Measurements from ENCODE around the gene MUC12. TPM values are rescaled to one million over a fixed set of nuclear protein-coding genes. Genes with fewer than 3 reads are reported as not detected.
"Not testable (repeated sequence)": the region's sequence is repeated elsewhere in the genome, so short reads cannot be mapped to it uniquely, and the experiment has no call there.

Gene MUC12
- total RNA-seq, 1 experiment from 2014 or later, result 3.8 TPM

DNA sequence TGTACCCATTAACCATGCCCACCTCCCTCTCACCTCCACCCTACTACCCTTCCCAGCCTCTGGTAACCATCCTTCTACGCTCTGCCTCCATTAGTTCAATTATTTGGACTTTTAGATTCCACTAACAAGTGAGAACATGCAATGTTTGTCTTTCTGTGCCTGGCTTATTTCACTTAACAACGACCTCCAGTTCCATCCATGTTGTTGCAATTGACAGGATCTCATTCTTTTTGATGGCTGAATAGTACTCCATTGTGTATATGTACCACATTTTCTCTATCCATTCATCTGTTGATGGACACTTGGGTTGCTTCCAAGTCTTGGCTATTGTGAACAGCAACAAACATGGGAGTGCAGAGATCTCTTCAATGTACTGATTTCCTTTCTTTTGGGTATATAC, 38.0 kb downstream of the MUC12 start:
- H2AFZ ChIP-seq; CTCF ChIA-PET; H3K4me3 ChIP-seq; H3K79me2 ChIP-seq (ENCODE audit: low read depth); H4K20me1 ChIP-seq (ENCODE audit: insufficient read depth); H3K27ac ChIP-seq; POLR2A ChIA-PET (ENCODE audit: unreplicated experiment); H3K4me2 ChIP-seq; intact Hi-C loops (cut with micrococcal nuclease; ENCODE audit: unreplicated experiment); DNase-seq; H3K9me3 ChIP-seq (ENCODE audit: insufficient read depth, low read depth); H3K9me2 ChIP-seq (ENCODE audit: insufficient read depth); H3F3A ChIP-seq (ENCODE audit: insufficient read depth, low read depth); H3K4me1 ChIP-seq (replicated peaks; ENCODE audit: insufficient read depth); BruUV-seq (replicated peaks); H3K36me3 ChIP-seq (ENCODE audit: low read depth): not testable (repeated sequence)
- H3K27me3 ChIP-seq (ENCODE audit: insufficient read depth, low read depth), result peaks cover 80% of the 10 kb centered on the region

DNA sequence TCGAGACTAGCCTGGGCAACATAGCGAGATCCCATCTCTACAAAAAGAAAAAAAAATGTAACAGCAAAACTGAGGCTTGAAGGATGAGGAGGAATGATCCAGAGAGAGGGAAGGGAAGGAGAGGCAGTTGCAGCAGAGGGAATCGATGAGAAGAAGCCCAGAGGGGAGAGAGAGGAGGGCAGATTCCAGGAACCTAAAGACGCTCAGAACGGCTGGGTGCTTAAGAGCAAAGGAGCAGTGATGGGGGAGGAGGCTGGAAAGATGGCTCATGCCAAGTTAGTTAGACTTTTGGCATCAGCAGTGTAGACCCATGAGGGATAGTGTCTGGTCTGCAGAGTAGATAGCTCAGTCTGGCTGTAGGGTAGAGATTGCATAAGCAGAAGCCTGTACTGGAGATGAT, 40.3 kb downstream of the MUC12 start:
- TF ChIP-seq EZH2 (IDR thresholded peaks at IDR 0.05; ENCODE audit: low read depth) (no peak), CTCF (conservative IDR thresholded peaks at IDR 0.05) (no peak)
- Histone ChIP-seq H3K9me2 (ENCODE audit: insufficient read depth) (no peaks in the 10 kb centered on the region), H3K79me2 (ENCODE audit: low read depth) (no peaks in the 10 kb centered on the region), H3F3A (ENCODE audit: insufficient read depth, low read depth) (no peaks in the 10 kb centered on the region), H3K36me3 (ENCODE audit: low read depth) (no peaks in the 10 kb centered on the region), H3K4me3 (no peak overlapping the region), H4K20me1 (ENCODE audit: insufficient read depth) (no peaks in the 10 kb centered on the region), H3K27me3 (ENCODE audit: insufficient read depth, low read depth) (peaks cover 98% of the 10 kb centered on the region), H3K4me2 (no peak overlapping the region), H3K4me1 (replicated peaks; ENCODE audit: insufficient read depth) (no peaks in the 10 kb centered on the region), H3K9me3 (ENCODE audit: insufficient read depth, low read depth) (no peaks in the 10 kb centered on the region), H3K27ac (no peak overlapping the region), H2AFZ (no peak overlapping the region)
- no peak for DNase-seq
- ChIA-PET POLR2A (ENCODE audit: unreplicated experiment) (no interaction called here), CTCF (no interaction called here)
- no TSS peak for BruUV-seq (replicated peaks)
- intact Hi-C loops (cut with micrococcal nuclease; ENCODE audit: unreplicated experiment), result no loop called here

GRCh38 chr7:101012931-101013330, 43.6 kb downstream of the MUC12 start:
- no peaks in the 10 kb centered on the region for H3K79me2 ChIP-seq (ENCODE audit: low read depth)
- H3K4me3 ChIP-seq, result no peak overlapping the region
- no peak for TF ChIP-seq EZH2 (IDR thresholded peaks at IDR 0.05; ENCODE audit: low read depth)
- no peak for TF ChIP-seq CTCF (conservative IDR thresholded peaks at IDR 0.05)
- no peak for DNase-seq
- H3K9me2 ChIP-seq (ENCODE audit: insufficient read depth), result no peaks in the 10 kb centered on the region
- ChIA-PET POLR2A (ENCODE audit: unreplicated experiment) (no interaction called here), CTCF (no interaction called here)
- intact Hi-C loops (cut with micrococcal nuclease; ENCODE audit: unreplicated experiment), result no loop called here
- H3F3A ChIP-seq (ENCODE audit: insufficient read depth, low read depth), result no peaks in the 10 kb centered on the region
- no peaks in the 10 kb centered on the region for H4K20me1 ChIP-seq (ENCODE audit: insufficient read depth)
- H3K27ac ChIP-seq, result no peak overlapping the region
- no peaks in the 10 kb centered on the region for H3K9me3 ChIP-seq (ENCODE audit: insufficient read depth, low read depth)
- no peaks in the 10 kb centered on the region for H3K36me3 ChIP-seq (ENCODE audit: low read depth)
- no TSS peak for BruUV-seq (replicated peaks)
- H3K27me3 ChIP-seq (ENCODE audit: insufficient read depth, low read depth), result peaks cover 68% of the 10 kb centered on the region
- no peak overlapping the region for H3K4me2 ChIP-seq
- H3K4me1 ChIP-seq (replicated peaks; ENCODE audit: insufficient read depth), result peaks cover 7% of the 10 kb centered on the region
- no peak overlapping the region for H2AFZ ChIP-seq

GRCh38 chr7:101015626-101016025, 46.3 kb downstream of the MUC12 start:
- Histone ChIP-seq H4K20me1 (ENCODE audit: insufficient read depth) (no peaks in the 10 kb centered on the region), H3K4me3 (no peak overlapping the region), H2AFZ (no peak overlapping the region), H3K79me2 (ENCODE audit: low read depth) (no peaks in the 10 kb centered on the region), H3K27me3 (ENCODE audit: insufficient read depth, low read depth) (peaks cover 41% of the 10 kb centered on the region), H3K36me3 (ENCODE audit: low read depth) (no peaks in the 10 kb centered on the region), H3K27ac (no peak overlapping the region), H3K4me2 (no peak overlapping the region), H3F3A (ENCODE audit: insufficient read depth, low read depth) (no peaks in the 10 kb centered on the region), H3K9me3 (ENCODE audit: insufficient read depth, low read depth) (no peaks in the 10 kb centered on the region), H3K9me2 (ENCODE audit: insufficient read depth) (no peaks in the 10 kb centered on the region), H3K4me1 (replicated peaks; ENCODE audit: insufficient read depth) (peaks cover 7% of the 10 kb centered on the region)
- intact Hi-C loops (cut with micrococcal nuclease; ENCODE audit: unreplicated experiment), result no loop called here
- no peak for TF ChIP-seq EZH2 (IDR thresholded peaks at IDR 0.05; ENCODE audit: low read depth)
- no peak for TF ChIP-seq CTCF (conservative IDR thresholded peaks at IDR 0.05)
- POLR2A ChIA-PET (ENCODE audit: unreplicated experiment), result no interaction called here
- CTCF ChIA-PET, result interaction anchor here (0.7 kb wide), 1 partner anchor 37 kb away, joined by 4 read pairs; no protein-coding TSS in a partner anchor
- BruUV-seq (replicated peaks), result no TSS peak
- no peak for DNase-seq
